Left colon (tissue), 2 donors: ENCODE results near the gene ERI3. TPM values are rescaled to one million over a fixed set of nuclear protein-coding genes. Genes with fewer than 3 reads are reported as not detected.

Experiments used
- ATAC-seq: fragments of 200-7000 bp; cut with Tn5 transposase; one replicate; pipeline ENCODE4 v1.9.1; 2020; ENCODE audit warnings: mild to moderate bottlenecking, moderate library complexity
- DNase-seq, 2 donors: peaks; one replicate each; pipeline ENCODE4 v3.0.0-alpha.2; 2020
- intact Hi-C, 2 donors: fragments of 100-400 bp; cut with DNase I in 1 of 2; cut with micrococcal nuclease in 1 of 2; formaldehyde crosslinking; loops; one replicate each; pipeline versions ENCODE4 v1.11.2 to v1.14.0; 2022; cut with DNase I, micrococcal nuclease
- long read RNA-seq: library from polyadenylated mRNA; unstranded; transcript quantifications from one replicate; pipeline ENCODE4 v2.0.0, GENCODE V29; 2021
- total RNA-seq, 2 donors: library from RNA; stranded (reverse); fragmentation: NEBNext Ultra II Directional; extraction: Animal tissue kit (Norgen Biotek cat#: 25700); gene quantifications; one replicate each; pipeline ENCODE4 v1.2.1, GENCODE V29; 2021
- donor health status: DM: no; HTN: no; CAD: no.
- donor health status: DM: yes; HTN: yes; CAD: no.

Gene ERI3, protein sequence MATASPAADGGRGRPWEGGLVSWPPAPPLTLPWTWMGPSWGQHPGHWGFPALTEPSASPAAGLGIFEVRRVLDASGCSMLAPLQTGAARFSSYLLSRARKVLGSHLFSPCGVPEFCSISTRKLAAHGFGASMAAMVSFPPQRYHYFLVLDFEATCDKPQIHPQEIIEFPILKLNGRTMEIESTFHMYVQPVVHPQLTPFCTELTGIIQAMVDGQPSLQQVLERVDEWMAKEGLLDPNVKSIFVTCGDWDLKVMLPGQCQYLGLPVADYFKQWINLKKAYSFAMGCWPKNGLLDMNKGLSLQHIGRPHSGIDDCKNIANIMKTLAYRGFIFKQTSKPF
- total RNA-seq: 10 to 100 TPM; 25.3 to 30.3 TPM
- long read RNA-seq, partial matches to known transcripts: 8 of 20 reads
- long read RNA-seq, other reads (novel, unspliced or antisense): 8 of 20 reads

DNA sequence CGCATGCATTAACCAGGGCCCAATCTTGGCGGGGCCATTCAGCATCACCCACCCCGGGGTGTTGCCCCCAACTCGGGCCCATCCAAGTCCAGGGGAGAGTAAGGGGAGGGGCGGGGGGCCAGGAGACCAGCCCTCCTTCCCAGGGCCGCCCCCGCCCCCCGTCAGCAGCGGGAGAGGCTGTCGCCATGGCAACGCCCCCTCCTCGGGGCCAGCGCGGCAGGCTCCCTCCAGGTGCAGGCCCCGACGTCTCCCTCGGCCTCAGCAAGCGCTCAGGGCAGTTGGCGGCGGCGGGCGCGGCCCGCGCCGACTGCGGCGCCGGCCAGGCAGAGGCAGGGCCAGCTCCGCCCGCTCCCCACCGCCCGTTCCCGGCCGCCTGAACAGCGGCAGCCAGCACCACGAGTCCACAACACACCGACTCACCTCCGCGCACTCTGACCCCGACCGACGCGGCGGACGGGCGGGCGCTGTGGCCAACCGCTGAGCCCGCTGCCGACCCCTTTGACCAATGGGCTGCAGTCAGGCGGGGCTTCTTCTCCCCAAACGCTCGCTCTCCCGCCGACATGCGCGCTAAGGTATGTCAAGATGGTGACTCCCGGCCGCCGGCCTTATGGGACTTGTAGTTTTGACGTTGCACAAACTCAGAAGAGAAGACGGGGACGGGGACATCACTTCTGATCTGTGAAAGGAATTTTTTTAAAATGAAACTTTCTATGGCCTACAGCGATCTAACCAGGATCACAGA, at the start of gene ERI3:
TSS of gene ERI3 (minus strand) at position 418 of the 742 bp plus-strand sequence. CDS start at position 187, 231 bp downstream.
- ATAC-seq (peak; percentile 100), DNase-seq (peak; percentile 97)
- intact Hi-C loops: no loop called here

DNA sequence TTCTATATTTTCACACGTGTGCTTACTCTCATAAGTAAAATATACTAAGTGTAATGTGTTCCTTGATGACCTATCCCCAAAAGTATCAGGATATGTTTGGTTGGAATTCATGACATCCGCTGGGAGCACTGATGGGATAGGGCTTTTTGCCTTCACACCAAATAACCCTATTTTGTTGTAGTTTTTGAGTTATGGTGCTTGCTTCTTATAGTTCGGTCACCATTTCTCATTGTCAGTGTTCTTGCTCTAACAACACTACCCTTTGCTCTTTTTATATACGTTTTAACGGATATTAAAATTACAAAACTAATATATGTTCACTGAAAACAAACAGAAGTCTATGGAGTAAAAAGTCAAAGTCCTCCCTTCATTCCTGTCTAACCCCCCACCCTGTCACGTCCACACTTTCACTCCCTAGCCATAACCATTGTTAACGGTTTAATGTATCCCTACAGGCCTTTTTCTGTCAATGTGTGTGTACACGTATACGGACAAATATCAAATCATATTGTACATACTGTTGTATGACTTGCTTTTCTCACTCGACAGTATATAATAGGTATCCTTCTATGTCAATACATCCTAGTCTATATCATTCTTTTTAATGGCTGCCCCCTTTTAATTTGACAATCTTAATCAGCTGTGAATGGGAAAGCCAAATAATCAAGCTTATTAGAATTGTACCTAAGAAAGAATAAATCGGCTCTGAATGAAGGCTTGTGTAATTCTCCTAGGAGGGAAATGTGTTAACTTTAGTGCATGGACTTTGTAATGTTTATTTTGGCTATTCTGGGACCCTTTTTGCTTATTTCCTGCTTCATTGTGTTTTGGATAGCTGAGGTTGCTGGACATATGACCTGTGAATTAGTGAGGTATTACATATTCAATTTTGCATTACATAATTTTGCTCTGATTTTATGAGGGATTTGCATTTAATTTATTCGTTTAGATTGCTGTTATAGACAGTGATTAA, 46.5 kb upstream of the ERI3 start:
- ATAC-seq: no peak

DNA sequence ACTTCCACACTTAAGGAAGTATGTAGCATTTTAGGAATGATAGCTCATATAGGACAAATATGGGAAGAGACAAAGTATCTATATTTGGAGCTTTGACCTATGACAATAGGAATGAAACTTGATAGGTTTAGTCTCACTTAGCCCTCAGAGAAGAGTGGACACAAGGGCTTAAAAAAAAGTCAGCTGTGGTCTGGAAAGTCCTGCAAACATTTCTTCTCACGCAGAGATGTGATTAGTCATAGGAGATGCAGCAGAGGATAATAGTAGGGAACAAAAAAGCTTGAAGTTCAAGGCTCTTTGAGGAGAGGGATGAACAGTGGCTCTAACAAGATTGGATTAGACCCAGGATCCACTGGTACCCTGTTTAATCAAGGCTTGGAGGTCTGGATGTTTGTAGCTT, 35.2 kb upstream of the ERI3 start:
- no peak for DNase-seq
- ATAC-seq: no peak
- intact Hi-C loops: no loop called here

More for the DNA sequence above, 46.5 kb upstream of the ERI3 start:
- no peak for DNase-seq
- intact Hi-C loops: loop anchor here in 1 of 2 donors (10.0 kb wide), 1 partner anchor 253 kb away; no protein-coding TSS in a partner anchor

DNA sequence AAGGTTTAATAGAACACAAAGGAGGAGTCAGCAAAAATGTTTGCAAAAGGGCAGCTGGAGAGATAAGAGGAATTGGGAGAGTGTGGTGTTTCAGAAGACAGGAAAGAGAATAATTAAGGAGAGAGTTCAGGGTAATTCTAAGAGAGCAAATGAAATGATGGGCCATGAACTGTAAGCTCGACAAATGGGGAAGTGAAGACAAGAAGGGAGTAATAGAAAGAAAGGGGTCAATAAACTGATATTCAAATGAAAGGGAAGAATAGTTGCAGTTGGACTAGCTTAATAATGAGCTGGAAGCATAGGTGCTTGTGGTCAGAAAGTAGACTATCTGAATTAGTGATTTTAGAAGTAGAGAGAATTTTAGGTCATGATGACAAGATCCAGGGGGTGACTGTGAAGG, 34.4 kb upstream of the ERI3 start:
- intact Hi-C loops: no loop called here
- DNase-seq: no peak
- no peak for ATAC-seq

DNA sequence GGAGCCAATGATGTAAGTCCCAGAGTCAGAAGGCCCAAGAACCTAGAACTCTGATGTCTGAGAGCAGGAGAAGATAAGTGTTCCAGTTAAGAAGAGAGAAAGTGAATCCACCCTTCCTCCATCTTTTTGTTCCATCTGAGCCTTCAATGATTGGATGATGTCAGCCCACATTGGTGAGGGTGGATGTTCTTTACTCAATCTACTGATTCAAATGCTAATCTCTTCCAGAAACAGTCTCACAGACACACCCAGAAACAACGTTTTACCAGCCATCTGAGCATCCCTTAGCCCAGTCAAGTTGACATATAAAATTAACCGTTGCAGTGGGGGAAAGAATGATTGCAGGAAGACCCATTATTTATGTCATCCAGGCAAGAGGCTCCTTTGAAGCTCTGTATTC, 33.5 kb upstream of the ERI3 start:
- no peak for ATAC-seq
- intact Hi-C loops: no loop called here

DNA sequence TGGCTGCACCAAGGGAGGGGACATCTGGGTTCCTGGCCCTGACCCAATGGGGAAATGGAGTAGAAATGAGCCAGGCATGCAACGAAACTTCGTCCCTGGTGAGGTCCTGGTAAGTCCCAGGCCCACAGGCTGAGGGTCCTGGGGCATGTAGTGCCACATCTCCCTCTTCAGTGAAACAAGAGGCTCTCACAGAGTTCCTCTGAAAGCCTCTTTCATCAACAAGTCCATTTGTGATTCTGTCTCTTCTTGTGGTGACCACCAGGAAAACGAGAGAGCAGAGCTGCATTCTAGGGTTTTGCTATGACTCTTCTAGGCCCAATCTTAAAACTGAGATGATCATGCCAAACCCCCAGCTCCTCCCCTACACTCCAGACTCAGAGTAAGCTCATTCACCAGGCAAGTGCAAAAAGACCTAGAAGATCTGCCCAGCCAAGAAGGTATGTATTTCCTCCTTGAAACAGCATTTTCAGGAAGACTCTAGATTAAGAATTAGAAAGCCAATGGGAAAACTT, 25.7 kb upstream of the ERI3 start:
- no peak for ATAC-seq
- intact Hi-C loops: no loop called here
- no peak for DNase-seq

More for the DNA sequence above, 33.5 kb upstream of the ERI3 start:
- DNase-seq: no peak

DNA sequence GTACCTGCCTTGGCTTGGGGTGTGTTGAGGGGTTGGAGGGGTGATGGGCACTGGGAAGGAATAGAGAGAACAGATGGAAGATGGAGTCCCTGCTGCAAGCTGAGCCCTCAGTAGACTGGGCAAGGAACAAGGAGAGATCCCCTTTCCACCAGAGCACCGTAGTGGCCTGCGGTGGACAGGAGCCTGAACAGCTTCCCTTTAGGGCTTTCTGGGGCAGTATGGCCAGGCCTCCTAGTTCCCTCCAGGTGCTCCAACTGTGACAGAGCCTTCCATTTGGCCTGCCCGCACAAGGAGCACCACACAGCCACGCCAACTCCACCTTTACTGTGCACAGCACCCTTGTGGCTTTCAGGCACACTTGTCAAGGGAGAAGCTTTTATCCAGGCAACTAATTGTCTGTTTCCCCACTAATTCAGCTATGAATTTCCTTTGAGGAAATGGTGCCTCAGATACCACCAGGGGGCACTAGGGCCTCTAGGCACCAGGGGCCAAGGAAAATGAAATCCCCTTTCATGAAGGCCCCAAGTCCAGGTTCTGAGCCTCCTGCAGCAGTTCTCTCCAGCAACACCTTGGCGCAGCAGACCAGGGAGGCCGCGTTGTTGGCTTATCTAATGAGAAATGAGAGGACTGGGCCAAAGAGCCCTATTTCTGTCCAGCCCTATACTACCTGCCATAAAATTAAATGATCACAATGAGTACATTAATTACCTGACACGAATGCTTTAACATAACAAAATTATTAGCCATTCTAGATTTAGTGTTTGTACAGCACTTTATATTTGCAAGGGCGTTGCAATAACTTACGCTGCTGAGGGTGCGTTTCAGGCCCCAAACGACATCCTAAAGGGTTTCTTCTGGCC, 23.1 kb upstream of the ERI3 start:
- ATAC-seq (no peak), DNase-seq (peak in 1 of 2 donors; percentile 43)
- intact Hi-C loops: loop anchor here in 1 of 2 donors (5.0 kb wide), 1 partner anchor 219 kb away; no protein-coding TSS in a partner anchor

DNA sequence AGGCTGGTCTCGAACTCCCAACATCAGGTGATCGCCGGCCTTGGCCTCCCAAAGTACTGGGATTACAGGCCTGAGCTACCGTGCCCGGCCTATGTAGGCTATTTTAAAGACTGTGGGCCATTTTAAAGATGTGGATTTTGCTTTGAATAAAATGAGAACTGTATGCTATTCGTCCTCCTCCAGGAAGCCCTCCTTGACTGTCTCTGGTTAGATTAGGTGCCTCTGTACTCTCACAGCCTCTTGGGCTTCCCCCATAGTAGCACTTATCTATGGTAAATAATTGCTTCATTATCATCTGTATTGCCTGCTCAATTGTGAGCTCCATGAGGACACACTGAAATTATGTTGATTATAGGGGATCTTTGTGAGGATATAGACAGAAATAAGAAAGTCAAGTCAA, 20.5 kb upstream of the ERI3 start:
- ATAC-seq (no peak), DNase-seq (no peak)
- intact Hi-C loops: loop anchor here in 1 of 2 donors (5.0 kb wide), 1 partner anchor 222 kb away; no protein-coding TSS in a partner anchor

DNA sequence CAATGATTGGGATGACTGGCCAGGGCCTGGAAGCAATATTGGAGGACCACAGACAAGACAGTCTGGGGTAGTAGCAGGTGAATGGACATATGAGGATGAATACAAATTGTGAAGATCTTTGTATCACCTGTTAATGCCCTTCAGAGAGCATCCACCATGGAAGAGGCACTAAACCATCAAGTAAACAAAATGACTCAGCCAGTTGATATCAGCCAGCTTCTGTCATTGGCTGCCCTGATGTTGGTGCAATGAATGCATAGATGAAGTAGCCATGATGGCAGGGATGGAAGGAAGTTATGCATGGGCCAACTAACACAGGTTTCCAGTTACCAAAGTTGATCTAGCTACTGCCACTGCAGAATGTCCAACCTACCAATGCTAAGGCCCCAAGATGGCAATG, 16.1 kb upstream of the ERI3 start:
- DNase-seq (no peak), ATAC-seq (no peak)
- intact Hi-C loops: no loop called here

DNA sequence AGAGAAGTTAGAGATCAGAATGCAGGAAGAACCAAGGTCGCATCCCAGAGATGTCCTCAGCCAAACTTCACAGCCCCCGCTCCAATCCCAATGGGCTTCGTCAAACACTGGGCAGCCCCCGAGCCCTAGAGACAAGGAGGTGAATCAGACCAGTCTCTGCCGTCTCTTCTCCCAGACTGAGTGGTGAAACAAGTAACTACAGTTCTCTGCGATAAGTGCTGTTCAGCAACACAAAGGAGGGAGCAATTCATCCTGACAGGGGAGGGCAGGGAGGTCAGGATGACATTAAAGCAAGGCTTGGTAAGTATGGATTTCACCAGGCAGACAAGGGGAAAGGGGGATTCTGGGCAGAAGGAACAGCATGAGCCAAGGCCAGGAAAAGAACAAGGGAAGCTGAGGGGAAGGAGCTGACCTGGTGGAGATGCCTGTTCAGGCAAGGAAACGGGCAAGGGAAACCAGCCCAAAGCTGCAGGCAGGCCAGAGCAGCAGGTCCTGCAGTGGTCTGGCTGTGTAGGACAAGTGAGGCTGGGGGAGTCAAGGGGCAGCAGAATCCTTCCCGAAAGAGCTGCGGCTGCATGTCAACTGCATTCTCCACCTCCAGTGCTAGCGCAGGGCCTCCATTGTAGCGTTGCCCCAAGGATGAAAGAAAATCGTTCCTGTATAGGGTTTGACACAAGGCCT, 13.6 kb upstream of the ERI3 start:
- no peak for ATAC-seq

DNA sequence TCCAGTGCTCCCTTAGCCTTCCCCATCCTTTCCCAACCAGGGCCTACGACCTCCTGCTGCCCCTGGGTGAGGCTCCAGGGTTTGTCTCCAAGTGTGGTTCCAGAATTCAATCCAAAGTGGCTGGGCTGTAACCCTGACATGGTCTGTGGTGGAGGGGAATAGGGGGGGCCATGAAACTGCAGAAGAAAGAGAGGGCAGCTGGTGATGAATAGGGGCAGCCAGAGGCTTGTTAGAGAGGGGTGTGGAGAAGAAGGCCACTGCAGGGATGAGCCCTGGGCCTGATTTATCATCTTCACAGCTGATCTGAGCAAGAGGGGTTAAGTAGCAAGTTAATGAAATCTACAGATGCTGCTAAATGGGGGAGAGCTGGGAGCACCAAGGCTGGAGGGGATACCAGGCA, 12.9 kb upstream of the ERI3 start:
- intact Hi-C loops: no loop called here
- no peak for DNase-seq
- no peak for ATAC-seq

More for the DNA sequence above, 13.6 kb upstream of the ERI3 start:
- DNase-seq: no peak
- intact Hi-C loops: no loop called here

DNA sequence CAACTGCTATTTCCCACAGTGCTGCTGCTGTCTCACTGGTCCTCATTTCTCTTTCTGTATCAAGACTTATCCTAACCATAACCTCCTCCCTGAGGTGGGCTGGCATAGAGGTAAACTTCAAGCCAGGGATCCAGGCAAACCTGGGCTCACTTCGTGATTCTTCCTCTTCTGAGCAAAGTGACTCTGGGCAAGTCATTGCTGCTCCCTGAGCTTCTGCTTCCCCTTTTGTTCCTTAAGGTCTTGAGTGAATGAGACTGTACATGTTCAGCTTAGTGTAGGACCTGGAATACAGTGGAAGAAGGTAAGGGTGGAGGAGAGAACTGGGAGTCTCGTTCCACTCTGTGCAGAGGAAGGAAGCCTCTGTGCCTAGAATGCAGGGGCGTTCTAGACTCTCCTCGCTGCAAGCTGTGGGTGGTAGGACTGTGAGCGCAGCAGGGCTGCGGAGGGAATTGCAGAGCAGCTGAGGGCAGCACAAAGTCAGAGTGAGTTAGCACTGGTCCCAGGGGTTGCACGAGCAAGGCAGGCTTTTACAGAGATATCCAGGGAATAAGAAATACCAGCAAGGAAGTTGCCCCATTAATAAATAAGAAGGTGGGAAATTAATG, 11.4 kb upstream of the ERI3 start:
- intact Hi-C loops: no loop called here
- ATAC-seq (no peak), DNase-seq (no peak)

DNA sequence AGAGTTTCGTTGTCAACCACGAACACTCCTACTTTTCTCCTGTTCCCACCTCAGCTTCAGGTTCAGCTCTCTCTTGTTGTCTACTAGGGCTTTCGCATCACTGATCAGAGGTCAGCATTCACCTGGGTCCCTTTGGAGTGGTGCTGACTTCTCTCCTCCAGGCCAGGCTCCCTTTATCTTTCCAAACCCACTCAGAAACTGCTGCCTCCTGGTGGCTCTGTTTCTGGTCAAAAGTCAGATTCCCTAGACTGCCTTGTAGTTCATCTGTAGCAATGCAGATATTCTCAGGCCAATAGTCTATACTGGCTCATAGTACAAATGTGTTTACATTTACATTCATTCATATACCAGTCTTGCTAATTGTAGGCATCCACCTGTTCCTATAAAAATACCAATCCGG, 6.4 kb upstream of the ERI3 start:
- peak; percentile 32 for ATAC-seq
- DNase-seq: no peak
- intact Hi-C loops: no loop called here

DNA sequence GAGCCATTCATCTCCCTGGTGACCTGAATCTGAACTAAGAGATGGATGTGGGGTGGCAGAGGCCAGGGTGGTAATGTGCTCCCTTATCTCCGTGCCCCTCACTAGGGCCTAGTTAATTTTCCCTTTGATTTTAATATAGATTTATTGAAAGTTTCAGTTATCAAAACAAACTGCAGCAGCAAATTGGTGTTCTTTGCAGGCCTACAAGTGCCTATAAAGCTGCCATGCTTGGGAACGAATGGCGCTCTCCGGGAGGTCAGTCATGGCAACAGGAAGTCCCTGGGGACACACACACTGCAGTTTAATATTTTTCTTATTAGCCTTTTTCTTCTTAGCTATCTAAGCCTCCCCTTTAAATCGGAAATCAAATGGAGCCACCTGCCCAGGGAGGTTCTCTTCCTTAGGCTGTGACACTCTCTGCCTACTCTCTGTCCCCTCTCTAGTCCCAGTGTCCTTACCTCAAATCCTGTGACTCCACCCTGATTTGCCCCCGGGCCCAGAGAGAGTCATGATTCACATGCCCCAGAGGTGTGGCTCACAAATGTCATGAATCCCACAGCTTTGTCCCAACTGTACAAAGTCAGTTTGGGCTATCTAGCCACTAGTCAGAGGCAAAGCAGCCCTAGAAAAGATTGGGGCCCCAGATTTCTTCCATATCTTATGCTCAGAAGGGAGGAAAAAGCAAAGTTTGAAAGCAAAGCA, 4.3 kb upstream of the ERI3 start:
- DNase-seq (no peak), ATAC-seq (no peak)
- intact Hi-C loops: no loop called here

DNA sequence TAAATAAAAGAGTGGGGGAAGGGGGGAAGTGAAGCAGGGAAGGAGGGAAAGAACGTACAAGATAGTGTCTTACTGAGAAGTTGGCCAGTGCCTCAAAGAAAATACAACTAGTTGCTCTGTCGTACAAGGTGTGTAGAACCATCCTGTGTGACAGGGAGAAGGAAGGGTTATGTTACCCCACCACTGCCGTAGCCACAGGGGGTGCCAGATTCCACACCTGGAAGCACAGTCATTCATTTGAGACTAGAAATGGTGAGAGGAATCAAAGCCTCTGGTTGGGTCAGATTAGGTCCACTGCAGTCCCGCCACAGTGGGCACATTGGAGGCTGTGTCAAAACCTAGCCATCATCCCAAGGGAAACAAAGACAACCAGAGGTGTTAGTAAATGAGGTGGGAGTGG, 2.7 kb upstream of the ERI3 start:
- DNase-seq (no peak), ATAC-seq (no peak)
- intact Hi-C loops: no loop called here

DNA sequence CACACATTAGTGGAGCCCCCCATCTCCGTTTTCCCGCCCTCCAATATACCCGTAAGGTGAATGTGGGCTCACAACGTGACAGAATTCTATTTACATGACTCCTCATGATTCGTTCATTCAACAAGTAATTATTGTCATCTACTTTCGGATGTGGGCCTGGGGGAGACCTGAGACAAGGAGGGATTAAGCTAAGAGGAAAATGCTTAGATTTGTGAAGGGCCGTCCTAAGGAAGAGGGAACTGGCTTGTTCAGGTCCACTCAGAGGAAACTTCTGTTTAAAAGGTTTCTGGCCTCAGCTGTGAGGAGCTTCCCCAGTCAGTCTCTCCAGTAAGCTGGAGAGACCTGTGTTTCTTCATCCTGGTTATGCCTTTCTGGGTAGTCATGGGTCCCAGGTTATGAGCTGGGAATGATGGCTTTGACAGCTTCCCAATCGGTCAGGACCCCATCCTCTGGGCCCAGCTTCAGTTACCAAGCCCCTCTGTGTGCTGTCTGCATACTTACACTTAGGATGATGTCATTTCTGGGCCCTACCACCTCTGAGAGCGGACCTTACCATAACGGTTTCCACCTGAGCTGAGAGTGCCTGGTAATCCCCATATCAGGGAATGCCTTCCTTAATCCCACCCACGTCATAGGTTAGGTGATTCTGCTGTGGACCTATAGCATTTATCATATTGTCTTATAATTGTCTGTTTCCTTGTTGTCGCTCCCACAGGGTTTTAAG, 687 bp upstream of the ERI3 start:
- no peak for ATAC-seq
- intact Hi-C loops: no loop called here
- DNase-seq: no peak
